ELR (cell line): ENCODE measurements around the gene PPP3CA.
"Not testable (repeated sequence)": the region's sequence is repeated elsewhere in the genome, so short reads cannot be mapped to it uniquely, and the experiment has no call there.

ENCODE experiments used
- DNase-seq: peaks from one replicate; pipeline ENCODE4 v3.0.0-alpha.2; 2015; ENCODE audit warnings: low read depth

The PPP3CA gene

GRCh38 chr4:101141230-101141629 is 206.1 kb downstream of the PPP3CA start:
- no peak for DNase-seq

GRCh38 chr4:101140228-101140627 is 207.1 kb downstream of the PPP3CA start:
- DNase-seq, result no peak

- no peak for DNase-seq
Observed at GRCh38 chr4:101136373-101137370, 210.7 kb downstream of the PPP3CA start.

GRCh38 chr4:101135371-101136010 is 211.8 kb downstream of the PPP3CA start:
- no peak for DNase-seq

- DNase-seq, result not testable (repeated sequence)
Observed at GRCh38 chr4:101131058-101131457, 216.3 kb downstream of the PPP3CA start.

GRCh38 chr4:101128898-101129297 is 218.4 kb downstream of the PPP3CA start:
- not testable (repeated sequence) for DNase-seq

- DNase-seq, result no peak
Observed at GRCh38 chr4:101128473-101128872, 218.9 kb downstream of the PPP3CA start.

- DNase-seq, result no peak
Observed at GRCh38 chr4:101127176-101127790, 220.0 kb downstream of the PPP3CA start.

- peak; percentile 12 for DNase-seq
Observed at GRCh38 chr4:101126059-101126458, 221.3 kb downstream of the PPP3CA start.

- no peak for DNase-seq
Observed at GRCh38 chr4:101125045-101125942, 222.0 kb downstream of the PPP3CA start.

GRCh38 chr4:101123231-101123630 is 224.1 kb downstream of the PPP3CA start:
- peak; percentile 25 for DNase-seq

- peak; percentile 62 for DNase-seq
Observed at GRCh38 chr4:101122019-101122418, 225.3 kb downstream of the PPP3CA start.

- no peak for DNase-seq
Observed at GRCh38 chr4:101119141-101119540, 228.2 kb downstream of the PPP3CA start.

GRCh38 chr4:101118617-101119016 is 228.7 kb downstream of the PPP3CA start:
- DNase-seq, result no peak

- DNase-seq, result no peak
Observed at GRCh38 chr4:101115887-101116286, 231.4 kb downstream of the PPP3CA start.

GRCh38 chr4:101114936-101115372 is 232.4 kb downstream of the PPP3CA start:
- peak; percentile 63 for DNase-seq

- DNase-seq, result peak; percentile 6
Observed at GRCh38 chr4:101104312-101105052, 242.8 kb downstream of the PPP3CA start.

- no peak for DNase-seq
Observed at GRCh38 chr4:101103381-101104142, 243.8 kb downstream of the PPP3CA start.

- no peak for DNase-seq
Observed at GRCh38 chr4:101102114-101102742, 245.1 kb downstream of the PPP3CA start.

GRCh38 chr4:101101072-101101471 is 246.3 kb downstream of the PPP3CA start:
- no peak for DNase-seq
